ENCODE measurements around the gene UBAP2. TPM values are rescaled to one million over a fixed set of nuclear protein-coding genes. Genes with fewer than 3 reads are reported as not detected.
"Not testable (repeated sequence)": the region's sequence is repeated elsewhere in the genome, so short reads cannot be mapped to it uniquely, and the experiment has no call there.

The UBAP2 gene
- polyA plus RNA-seq, 1 donor, result 26.1 TPM

- Histone ChIP-seq H3K36me3 (ENCODE audit: control insufficient read depth, insufficient read depth, low read length) (peaks cover 45% of the 10 kb centered on the region), H3K4me1 (ENCODE audit: control insufficient read depth, insufficient read depth, low read length) (no peaks in the 10 kb centered on the region), H3K9me3 (ENCODE audit: control insufficient read depth, low read depth, low read length) (no peaks in the 10 kb centered on the region), H3K27ac (ENCODE audit: low read length) (no peak overlapping the region), H3K27me3 (ENCODE audit: control insufficient read depth, insufficient read depth, low read length) (no peaks in the 10 kb centered on the region), H3K4me3 (ENCODE audit: low read length) (no peak overlapping the region)
- WGBS (ENCODE audit: insufficient coverage, low lambda C conversion rate), result 100% methylated on average over 1 of the region's 5 CpGs
- DNase-seq, result peak in 1 of 2 donors; percentile 36
Observed at GRCh38 chr9:33988219-33988890, 60.3 kb downstream of the UBAP2 start.

GRCh38 chr9:33976414-33976813 is 72.3 kb downstream of the UBAP2 start:
- H3K4me3 ChIP-seq (ENCODE audit: low read length), result no peak overlapping the region
- DNase-seq, result no peak
- no peaks in the 10 kb centered on the region for H3K4me1 ChIP-seq (ENCODE audit: control insufficient read depth, insufficient read depth, low read length)
- no CpG with 5 or more reads among the region's 3 CpGs for WGBS (ENCODE audit: insufficient coverage, low lambda C conversion rate)
- H3K27ac ChIP-seq (ENCODE audit: low read length), result no peak overlapping the region
- no peaks in the 10 kb centered on the region for H3K9me3 ChIP-seq (ENCODE audit: control insufficient read depth, low read depth, low read length)
- no peaks in the 10 kb centered on the region for H3K27me3 ChIP-seq (ENCODE audit: control insufficient read depth, insufficient read depth, low read length)
- H3K36me3 ChIP-seq (ENCODE audit: control insufficient read depth, insufficient read depth, low read length), result peaks cover 28% of the 10 kb centered on the region

GRCh38 chr9:33972698-33973097 is 76.0 kb downstream of the UBAP2 start:
- no CpG with 5 or more reads among the region's 2 CpGs for WGBS (ENCODE audit: insufficient coverage, low lambda C conversion rate)
- no peaks in the 10 kb centered on the region for H3K27me3 ChIP-seq (ENCODE audit: control insufficient read depth, insufficient read depth, low read length)
- no peak for DNase-seq
- peaks cover 22% of the 10 kb centered on the region for H3K36me3 ChIP-seq (ENCODE audit: control insufficient read depth, insufficient read depth, low read length)
- no peaks in the 10 kb centered on the region for H3K9me3 ChIP-seq (ENCODE audit: control insufficient read depth, low read depth, low read length)
- no peak overlapping the region for H3K4me3 ChIP-seq (ENCODE audit: low read length)
- no peaks in the 10 kb centered on the region for H3K4me1 ChIP-seq (ENCODE audit: control insufficient read depth, insufficient read depth, low read length)
- no peak overlapping the region for H3K27ac ChIP-seq (ENCODE audit: low read length)

- Histone ChIP-seq H3K4me1 (ENCODE audit: control insufficient read depth, insufficient read depth, low read length) (no peaks in the 10 kb centered on the region), H3K4me3 (ENCODE audit: low read length) (no peak overlapping the region), H3K27ac (ENCODE audit: low read length) (no peak overlapping the region), H3K27me3 (ENCODE audit: control insufficient read depth, insufficient read depth, low read length) (no peaks in the 10 kb centered on the region), H3K36me3 (ENCODE audit: control insufficient read depth, insufficient read depth, low read length) (peaks cover 15% of the 10 kb centered on the region), H3K9me3 (ENCODE audit: control insufficient read depth, low read depth, low read length) (no peaks in the 10 kb centered on the region)
- WGBS (ENCODE audit: insufficient coverage, low lambda C conversion rate), result no CpG with 5 or more reads among the region's 2 CpGs
- DNase-seq, result no peak
Observed at GRCh38 chr9:33964086-33964768, 84.5 kb downstream of the UBAP2 start.

- peaks cover 25% of the 10 kb centered on the region for H3K36me3 ChIP-seq (ENCODE audit: control insufficient read depth, insufficient read depth, low read length)
- H3K4me3 ChIP-seq (ENCODE audit: low read length); H3K9me3 ChIP-seq (ENCODE audit: control insufficient read depth, low read depth, low read length); H3K27me3 ChIP-seq (ENCODE audit: control insufficient read depth, insufficient read depth, low read length); H3K4me1 ChIP-seq (ENCODE audit: control insufficient read depth, insufficient read depth, low read length); DNase-seq; H3K27ac ChIP-seq (ENCODE audit: low read length): not testable (repeated sequence)
- no CpG with 5 or more reads among the region's 7 CpGs for WGBS (ENCODE audit: insufficient coverage, low lambda C conversion rate)
Observed at GRCh38 chr9:33962468-33962867, 86.2 kb downstream of the UBAP2 start.

GRCh38 chr9:33959725-33960124 is 89.0 kb downstream of the UBAP2 start:
- no peak for DNase-seq
- Histone ChIP-seq H3K9me3 (ENCODE audit: control insufficient read depth, low read depth, low read length) (no peaks in the 10 kb centered on the region), H3K36me3 (ENCODE audit: control insufficient read depth, insufficient read depth, low read length) (peaks cover 33% of the 10 kb centered on the region), H3K27me3 (ENCODE audit: control insufficient read depth, insufficient read depth, low read length) (no peaks in the 10 kb centered on the region), H3K4me1 (ENCODE audit: control insufficient read depth, insufficient read depth, low read length) (no peaks in the 10 kb centered on the region), H3K27ac (ENCODE audit: low read length) (no peak overlapping the region), H3K4me3 (ENCODE audit: low read length) (no peak overlapping the region)
- WGBS (ENCODE audit: insufficient coverage, low lambda C conversion rate), result no CpG with 5 or more reads among the region's 2 CpGs

- Histone ChIP-seq H3K4me3 (ENCODE audit: low read length) (no peak overlapping the region), H3K27me3 (ENCODE audit: control insufficient read depth, insufficient read depth, low read length) (no peaks in the 10 kb centered on the region), H3K27ac (ENCODE audit: low read length) (no peak overlapping the region), H3K9me3 (ENCODE audit: control insufficient read depth, low read depth, low read length) (no peaks in the 10 kb centered on the region), H3K36me3 (ENCODE audit: control insufficient read depth, insufficient read depth, low read length) (peaks cover 46% of the 10 kb centered on the region), H3K4me1 (ENCODE audit: control insufficient read depth, insufficient read depth, low read length) (no peaks in the 10 kb centered on the region)
- no peak for DNase-seq
- no CpG with 5 or more reads among the region's 4 CpGs for WGBS (ENCODE audit: insufficient coverage, low lambda C conversion rate)
Observed at GRCh38 chr9:33956544-33956943, 92.1 kb downstream of the UBAP2 start.

GRCh38 chr9:33952066-33952465 is 96.6 kb downstream of the UBAP2 start:
- WGBS (ENCODE audit: insufficient coverage, low lambda C conversion rate), result 90% methylated on average over 2 of the region's 2 CpGs
- Histone ChIP-seq H3K9me3 (ENCODE audit: control insufficient read depth, low read depth, low read length) (no peaks in the 10 kb centered on the region), H3K36me3 (ENCODE audit: control insufficient read depth, insufficient read depth, low read length) (peaks cover 39% of the 10 kb centered on the region), H3K27me3 (ENCODE audit: control insufficient read depth, insufficient read depth, low read length) (no peaks in the 10 kb centered on the region), H3K4me3 (ENCODE audit: low read length) (no peak overlapping the region), H3K27ac (ENCODE audit: low read length) (no peak overlapping the region), H3K4me1 (ENCODE audit: control insufficient read depth, insufficient read depth, low read length) (no peaks in the 10 kb centered on the region)
- DNase-seq, result no peak

GRCh38 chr9:33950371-33950770 is 98.3 kb downstream of the UBAP2 start:
- Histone ChIP-seq H3K36me3 (ENCODE audit: control insufficient read depth, insufficient read depth, low read length) (peaks cover 38% of the 10 kb centered on the region), H3K4me3 (ENCODE audit: low read length) (no peak overlapping the region), H3K4me1 (ENCODE audit: control insufficient read depth, insufficient read depth, low read length) (no peaks in the 10 kb centered on the region), H3K9me3 (ENCODE audit: control insufficient read depth, low read depth, low read length) (no peaks in the 10 kb centered on the region), H3K27me3 (ENCODE audit: control insufficient read depth, insufficient read depth, low read length) (no peaks in the 10 kb centered on the region), H3K27ac (ENCODE audit: low read length) (no peak overlapping the region)
- no CpG with 5 or more reads among the region's 1 CpG for WGBS (ENCODE audit: insufficient coverage, low lambda C conversion rate)
- no peak for DNase-seq

- DNase-seq, result no peak
- Histone ChIP-seq H3K4me1 (ENCODE audit: control insufficient read depth, insufficient read depth, low read length) (no peaks in the 10 kb centered on the region), H3K4me3 (ENCODE audit: low read length) (no peak overlapping the region), H3K9me3 (ENCODE audit: control insufficient read depth, low read depth, low read length) (no peaks in the 10 kb centered on the region), H3K27me3 (ENCODE audit: control insufficient read depth, insufficient read depth, low read length) (no peaks in the 10 kb centered on the region), H3K36me3 (ENCODE audit: control insufficient read depth, insufficient read depth, low read length) (peaks cover 45% of the 10 kb centered on the region), H3K27ac (ENCODE audit: low read length) (no peak overlapping the region)
- no CpG with 5 or more reads among the region's 3 CpGs for WGBS (ENCODE audit: insufficient coverage, low lambda C conversion rate)
Observed at GRCh38 chr9:33946779-33947535, 101.7 kb downstream of the UBAP2 start.

Measured in large intestine (tissue), 3 donors.